GM12875 (cell line): ENCODE results near the gene KLHL33.

Experiments used
- H3K4me3 ChIP-seq: one replicate; pipeline ENCODE4 v1.5.1; 2011; ENCODE audit warnings: low read depth, low read length, control low read depth
- TF ChIP-seq, protein P1 (sequence below): IDR thresholded peaks from 2 replicates; pipeline ENCODE4 v1.5.1; 2011; ENCODE audit warnings: low read depth, mild to moderate bottlenecking, control low read depth, inconsistent platforms, low read length, moderate library complexity, borderline replicate concordance; ENCODE audit not compliant: insufficient read depth

The KLHL33 gene

GRCh38 chr14:20435582-20436362 lies at the start of gene KLHL33:
Gene KLHL33, minus strand, starts transcription at chr14:20436166. Its CDS starts 355 bp downstream, at chr14:20435811.
- TF ChIP-seq, protein P1, sequence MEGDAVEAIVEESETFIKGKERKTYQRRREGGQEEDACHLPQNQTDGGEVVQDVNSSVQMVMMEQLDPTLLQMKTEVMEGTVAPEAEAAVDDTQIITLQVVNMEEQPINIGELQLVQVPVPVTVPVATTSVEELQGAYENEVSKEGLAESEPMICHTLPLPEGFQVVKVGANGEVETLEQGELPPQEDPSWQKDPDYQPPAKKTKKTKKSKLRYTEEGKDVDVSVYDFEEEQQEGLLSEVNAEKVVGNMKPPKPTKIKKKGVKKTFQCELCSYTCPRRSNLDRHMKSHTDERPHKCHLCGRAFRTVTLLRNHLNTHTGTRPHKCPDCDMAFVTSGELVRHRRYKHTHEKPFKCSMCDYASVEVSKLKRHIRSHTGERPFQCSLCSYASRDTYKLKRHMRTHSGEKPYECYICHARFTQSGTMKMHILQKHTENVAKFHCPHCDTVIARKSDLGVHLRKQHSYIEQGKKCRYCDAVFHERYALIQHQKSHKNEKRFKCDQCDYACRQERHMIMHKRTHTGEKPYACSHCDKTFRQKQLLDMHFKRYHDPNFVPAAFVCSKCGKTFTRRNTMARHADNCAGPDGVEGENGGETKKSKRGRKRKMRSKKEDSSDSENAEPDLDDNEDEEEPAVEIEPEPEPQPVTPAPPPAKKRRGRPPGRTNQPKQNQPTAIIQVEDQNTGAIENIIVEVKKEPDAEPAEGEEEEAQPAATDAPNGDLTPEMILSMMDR, result no peak
- H3K4me3 ChIP-seq, result no peak within 1 kb of the TSS

DNA sequence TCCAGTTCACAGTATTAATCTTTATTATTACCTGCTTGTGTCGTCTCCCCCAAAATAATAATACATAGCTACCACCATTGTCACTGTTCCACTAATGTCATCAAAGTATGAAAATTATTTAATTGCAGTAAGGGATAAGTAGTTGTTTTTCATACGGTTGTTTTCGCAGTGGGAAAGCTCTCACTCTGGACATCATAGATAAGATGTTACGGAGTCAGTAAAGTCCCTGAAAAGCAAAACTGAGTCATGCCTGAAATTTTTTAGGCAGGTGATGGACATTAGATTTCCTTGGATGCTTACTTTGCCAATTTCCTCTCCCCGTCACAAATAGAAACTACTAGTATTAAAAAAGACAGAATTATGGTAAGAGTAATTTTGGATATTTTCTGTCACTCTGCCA lies 46.4 kb upstream of the KLHL33 start:
- TF ChIP-seq, protein P1, result no peak
- no peak overlapping the region for H3K4me3 ChIP-seq

GRCh38 chr14:20478894-20479293 lies 42.9 kb upstream of the KLHL33 start:
- no peak overlapping the region for H3K4me3 ChIP-seq

GRCh38 chr14:20477211-20477876 lies 41.4 kb upstream of the KLHL33 start:
- H3K4me3 ChIP-seq, result no peak overlapping the region
- TF ChIP-seq, protein P1, result no peak

More at GRCh38 chr14:20478894-20479293, 42.9 kb upstream of the KLHL33 start:
- TF ChIP-seq, protein P1, result no peak

DNA sequence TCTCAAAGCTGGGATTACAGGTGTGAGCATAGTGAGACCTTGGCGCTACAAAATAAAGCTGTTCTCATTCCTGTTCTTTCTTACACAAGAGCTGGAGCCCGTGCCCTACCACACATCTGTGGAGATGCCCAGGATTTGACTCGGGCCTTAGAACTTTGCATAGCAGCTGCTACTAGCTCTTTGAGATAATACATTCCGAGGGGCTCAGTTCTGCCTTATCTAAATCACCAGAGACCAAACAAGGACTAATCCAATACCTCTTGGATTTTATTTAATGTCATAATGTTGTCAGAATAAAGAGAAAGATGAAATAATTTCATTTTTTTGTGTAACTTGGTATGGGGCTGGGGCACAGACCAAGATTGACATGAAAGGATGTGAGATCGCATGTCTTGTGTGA lies 40.8 kb upstream of the KLHL33 start:
- H3K4me3 ChIP-seq, result no peak overlapping the region
- TF ChIP-seq, protein P1, result no peak

GRCh38 chr14:20472536-20473169 lies 36.7 kb upstream of the KLHL33 start:
- TF ChIP-seq, protein P1, result no peak
- no peak overlapping the region for H3K4me3 ChIP-seq
